ENCODE data around the gene SH3GL3. TPM values are rescaled to one million over a fixed set of nuclear protein-coding genes. Genes with fewer than 3 reads are reported as not detected.

SH3GL3 gene
- polyA plus RNA-seq, 1 of the 3 experiments (the other 2 are of a cell fraction), result not detected

- Histone ChIP-seq H3K27ac (ENCODE audit: low read depth in 2 of 2, low read length in 1 of 2) (no peak overlapping the region), H3K4me3 (ENCODE audit: low read depth in 2 of 2, low read length in 1 of 2) (no peak overlapping the region), H3F3A (replicated peaks; ENCODE audit: insufficient read depth) (no peaks in the 10 kb centered on the region), H2AFZ (ENCODE audit: low read depth) (no peak overlapping the region), H3K9me2 (no peaks in the 10 kb centered on the region), H3K27me3 (ENCODE audit: insufficient read depth) (peaks cover 36% of the 10 kb centered on the region; the same call in 1 of the 2 replicates), H3K4me1 (ENCODE audit: control insufficient read depth in 1 of 2, insufficient read depth in 2 of 2, low read depth in 1 of 2, low read length in 1 of 2) (no peaks in the 10 kb centered on the region), H3K9ac (no peak overlapping the region), H3K4me2 (no peak overlapping the region), H3K36me3 (replicated peaks in 1 of 2; ENCODE audit: control insufficient read depth in 1 of 2, insufficient read depth in 2 of 2, low read length in 1 of 2) (no peaks in the 10 kb centered on the region), H4K20me1 (ENCODE audit: insufficient read depth) (no peaks in the 10 kb centered on the region), H3K9me3 (no peaks in the 10 kb centered on the region), H3K79me2 (ENCODE audit: insufficient read depth) (no peaks in the 10 kb centered on the region)
- TF ChIP-seq FOXM1 (IDR thresholded peaks at IDR 0.05; ENCODE audit: low read depth), result no peak
- no peak for TF ChIP-seq ZBTB33 (IDR thresholded peaks at IDR 0.05; ENCODE audit: borderline replicate concordance, low read depth)
- TF ChIP-seq MEF2A (IDR thresholded peaks at IDR 0.05; ENCODE audit: borderline replicate concordance, low read depth), result no peak
- TF ChIP-seq USF1 (IDR thresholded peaks at IDR 0.05; ENCODE audit: borderline replicate concordance, low read depth), result no peak
- TF ChIP-seq FOSL2 (IDR thresholded peaks at IDR 0.05; ENCODE audit: borderline replicate concordance, low read depth), result no peak
- TF ChIP-seq YY1 (IDR thresholded peaks at IDR 0.05; ENCODE audit: low read depth), result no peak
- TF ChIP-seq CHD2 (IDR thresholded peaks at IDR 0.05; ENCODE audit: low read length, partially characterized antibody), result no peak
- TF ChIP-seq CTCF (IDR thresholded peaks at IDR 0.05), result no peak
- TF ChIP-seq NRF1 (IDR thresholded peaks at IDR 0.05; ENCODE audit: low read depth, low read length), result no peak
- TF ChIP-seq EP300 (IDR thresholded peaks at IDR 0.05; ENCODE audit: borderline replicate concordance in 1 of 2, low read depth in 1 of 2, low read length in 1 of 2), result no peak
- TF ChIP-seq TCF12 (IDR thresholded peaks at IDR 0.05), result no peak
- TF ChIP-seq JUND (IDR thresholded peaks at IDR 0.05), result no peak
- no peak for TF ChIP-seq RAD21 (IDR thresholded peaks at IDR 0.05; ENCODE audit: low read length)
- no peak for TF ChIP-seq POLR2AphosphoS5 (IDR thresholded peaks at IDR 0.05; ENCODE audit: low read depth, low read length)
- DNase-seq, result no peak
- POLR2A ChIA-PET, result no interaction called here
- 42% methylated on average over 5 of the region's 5 CpGs for WGBS (ENCODE audit: low lambda C conversion rate)
- CTCF ChIA-PET, result interaction anchor here (1.2 kb wide), 1 partner anchor 11 kb away, joined by 3 read pairs; no protein-coding TSS in a partner anchor
Measured at GRCh38 chr15:83656192-83656591, 209.1 kb downstream of the SH3GL3 start.

- Histone ChIP-seq H4K20me1 (ENCODE audit: insufficient read depth) (no peaks in the 10 kb centered on the region), H3K79me2 (ENCODE audit: insufficient read depth) (no peaks in the 10 kb centered on the region), H3F3A (replicated peaks; ENCODE audit: insufficient read depth) (no peaks in the 10 kb centered on the region), H3K9ac (no peak overlapping the region), H2AFZ (ENCODE audit: low read depth) (no peak overlapping the region), H3K36me3 (replicated peaks in 1 of 2; ENCODE audit: control insufficient read depth in 1 of 2, insufficient read depth in 2 of 2, low read length in 1 of 2) (no peaks in the 10 kb centered on the region), H3K4me2 (no peak overlapping the region), H3K4me1 (ENCODE audit: control insufficient read depth in 1 of 2, insufficient read depth in 2 of 2, low read depth in 1 of 2, low read length in 1 of 2) (no peaks in the 10 kb centered on the region), H3K27ac (ENCODE audit: low read depth in 2 of 2, low read length in 1 of 2) (no peak overlapping the region), H3K9me2 (no peaks in the 10 kb centered on the region), H3K4me3 (ENCODE audit: low read depth in 2 of 2, low read length in 1 of 2) (no peak overlapping the region), H3K27me3 (ENCODE audit: insufficient read depth) (peaks cover 34% of the 10 kb centered on the region; the same call in 1 of the 2 replicates), H3K9me3 (no peaks in the 10 kb centered on the region)
- no peak for DNase-seq
- CTCF ChIA-PET, result no interaction called here
- POLR2A ChIA-PET, result no interaction called here
- WGBS (ENCODE audit: low lambda C conversion rate), result 46% methylated on average over 10 of the region's 10 CpGs
- TF ChIP-seq EP300 (IDR thresholded peaks at IDR 0.05; ENCODE audit: borderline replicate concordance in 1 of 2, low read depth in 1 of 2, low read length in 1 of 2) (no peak), REST (IDR thresholded peaks at IDR 0.05; ENCODE audit: low read depth, low read length) (no peak), USF1 (IDR thresholded peaks at IDR 0.05; ENCODE audit: borderline replicate concordance, low read depth) (no peak), USF2 (IDR thresholded peaks at IDR 0.05; ENCODE audit: borderline replicate concordance, low read depth, low read length) (no peak), JUND (IDR thresholded peaks at IDR 0.05) (no peak), GABPA (IDR thresholded peaks at IDR 0.05; ENCODE audit: low read depth) (no peak), GATA2 (CRISPR knock-in tag; IDR thresholded peaks at IDR 0.05) (no peak)
Measured at GRCh38 chr15:83656943-83657528, 209.9 kb downstream of the SH3GL3 start.

Data from SK-N-SH (cell line).